ENCODE measurements around the gene EHD4. TPM values are rescaled to one million over a fixed set of nuclear protein-coding genes. Genes with fewer than 3 reads are reported as not detected.
A peak's percentile ranks its signal among the peaks of the same experiment; 100 is the strongest.

EHD4 gene
- polyA plus RNA-seq, 2 donors, result 12.7 to 13.4 TPM

DNA sequence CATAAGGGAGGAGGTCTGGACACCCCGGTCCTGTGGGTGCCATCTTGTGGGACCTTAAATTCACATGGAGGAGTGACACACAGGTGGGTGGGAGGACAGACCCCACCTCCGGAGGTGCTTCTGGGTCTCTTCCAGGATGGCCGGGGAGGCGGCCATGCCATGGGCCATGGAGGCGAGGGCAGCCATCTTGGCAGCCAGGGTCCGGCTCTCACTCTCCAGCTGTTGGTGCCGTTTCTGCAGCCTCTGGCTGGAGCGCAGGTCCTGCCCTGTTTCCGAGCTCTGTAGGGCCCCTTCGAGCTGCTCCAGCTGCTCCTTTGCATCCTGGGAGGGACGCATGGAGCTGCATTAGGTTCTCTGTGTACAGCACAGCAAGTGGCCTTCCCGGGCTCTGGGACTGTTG lies 97.6 kb downstream of the EHD4 start:
- Histone ChIP-seq H3K27me3 (ENCODE audit: control insufficient read depth in 1 of 2, insufficient read depth in 2 of 2, low read length in 2 of 2) (no peaks in the 10 kb centered on the region), H3K4me3 (ENCODE audit: low read depth in 1 of 2, low read length in 2 of 2) (no peak overlapping the region), H3K27ac (ENCODE audit: low read depth in 2 of 2, low read length in 1 of 2) (no peak overlapping the region), H3K9me3 (ENCODE audit: control insufficient read depth in 2 of 2, insufficient read depth in 1 of 2, low read depth in 1 of 2, low read length in 1 of 2) (no peaks in the 10 kb centered on the region), H3K36me3 (ENCODE audit: control insufficient read depth in 2 of 2, insufficient read depth in 2 of 2, low read length in 1 of 2) (no peaks in the 10 kb centered on the region), H3K4me1 (ENCODE audit: control insufficient read depth in 2 of 2, insufficient read depth in 2 of 2, low read length in 1 of 2) (peaks cover 0 to 32% of the 10 kb centered on the region in 2 donors)
- WGBS, 2 donors, result 86 to 91% methylated on average over 12 of the region's 12 CpGs

DNA sequence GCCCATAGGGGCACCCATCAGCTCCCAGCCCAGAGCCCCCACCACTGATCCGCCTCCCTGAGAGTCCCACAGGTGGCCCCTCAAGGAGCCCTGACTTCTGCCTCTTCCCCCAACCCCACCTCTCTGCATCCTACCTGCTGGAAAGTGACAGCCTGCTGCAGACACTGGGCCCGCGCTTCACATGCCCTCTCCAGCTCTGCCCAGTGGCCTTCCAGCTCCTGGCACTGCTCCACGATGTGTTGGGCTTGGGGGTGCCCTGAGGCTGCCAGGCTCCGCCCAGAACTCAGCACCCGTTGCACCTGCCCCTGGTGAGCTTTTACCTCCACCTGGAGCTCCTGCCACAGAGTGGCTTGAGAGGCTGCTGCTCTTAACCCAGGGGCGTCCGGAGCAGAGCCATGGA lies 98.6 kb downstream of the EHD4 start:
- 82 to 83% methylated on average over 8 of the region's 8 CpGs for WGBS, 2 donors
- no peak overlapping the region for H3K27ac ChIP-seq (ENCODE audit: low read depth in 2 of 2, low read length in 1 of 2)
- H3K27me3 ChIP-seq (ENCODE audit: control insufficient read depth in 1 of 2, insufficient read depth in 2 of 2, low read length in 2 of 2), result no peaks in the 10 kb centered on the region
- H3K4me1 ChIP-seq (ENCODE audit: control insufficient read depth in 2 of 2, insufficient read depth in 2 of 2, low read length in 1 of 2), result peaks cover 0 to 28% of the 10 kb centered on the region in 2 donors
- no peak overlapping the region for H3K4me3 ChIP-seq (ENCODE audit: low read depth in 1 of 2, low read length in 2 of 2)
- no peaks in the 10 kb centered on the region for H3K36me3 ChIP-seq (ENCODE audit: control insufficient read depth in 2 of 2, insufficient read depth in 2 of 2, low read length in 1 of 2)
- no peaks in the 10 kb centered on the region for H3K9me3 ChIP-seq (ENCODE audit: control insufficient read depth in 2 of 2, insufficient read depth in 1 of 2, low read depth in 1 of 2, low read length in 1 of 2)

DNA sequence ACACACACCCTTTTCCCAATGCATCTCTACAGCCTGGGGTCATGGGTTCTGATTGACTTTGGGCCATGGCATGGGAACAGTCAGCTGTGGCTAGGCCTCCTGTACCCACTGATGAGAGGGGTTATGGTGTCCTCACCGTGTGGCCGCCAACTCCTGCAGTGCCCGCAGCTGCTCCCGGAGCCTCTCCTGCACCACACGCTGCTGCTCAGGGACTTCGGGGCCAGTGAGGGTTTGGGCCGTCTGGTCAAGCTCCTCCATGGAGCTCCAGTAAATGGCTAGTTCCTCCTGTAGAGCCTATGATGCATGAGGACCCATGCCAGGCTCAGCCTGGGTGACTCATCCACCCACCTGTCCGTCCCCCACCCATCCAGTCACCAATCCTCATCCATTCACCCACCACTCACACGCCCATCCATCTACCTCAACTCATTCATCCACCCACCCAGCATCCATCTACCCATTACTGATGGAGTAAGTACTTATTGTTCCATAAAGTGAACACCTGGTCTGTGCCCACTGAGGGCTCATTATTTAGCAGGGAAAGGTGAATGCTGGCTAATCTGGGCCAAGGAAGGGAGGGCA lies 100.1 kb downstream of the EHD4 start:
- Histone ChIP-seq H3K36me3 (ENCODE audit: control insufficient read depth in 2 of 2, insufficient read depth in 2 of 2, low read length in 1 of 2) (no peaks in the 10 kb centered on the region), H3K9me3 (ENCODE audit: control insufficient read depth in 2 of 2, insufficient read depth in 1 of 2, low read depth in 1 of 2, low read length in 1 of 2) (no peaks in the 10 kb centered on the region), H3K4me3 (ENCODE audit: low read depth in 1 of 2, low read length in 2 of 2) (no peak overlapping the region), H3K27ac (ENCODE audit: low read depth in 2 of 2, low read length in 1 of 2) (no peak overlapping the region), H3K27me3 (ENCODE audit: control insufficient read depth in 1 of 2, insufficient read depth in 2 of 2, low read length in 2 of 2) (no peaks in the 10 kb centered on the region), H3K4me1 (ENCODE audit: control insufficient read depth in 2 of 2, insufficient read depth in 2 of 2, low read length in 1 of 2) (peaks cover 0 to 17% of the 10 kb centered on the region in 2 donors)
- WGBS, 2 donors, result 85 to 86% methylated on average over 9 of the region's 9 CpGs

GRCh38 chr15:41871175-41871905 lies 101.0 kb downstream of the EHD4 start:
- H3K27ac ChIP-seq (ENCODE audit: low read depth in 2 of 2, low read length in 1 of 2), result peak overlapping the region in 1 of 2 donors; percentile 3
- H3K9me3 ChIP-seq (ENCODE audit: control insufficient read depth in 2 of 2, insufficient read depth in 1 of 2, low read depth in 1 of 2, low read length in 1 of 2), result no peaks in the 10 kb centered on the region
- H3K4me1 ChIP-seq (ENCODE audit: control insufficient read depth in 2 of 2, insufficient read depth in 2 of 2, low read length in 1 of 2), result peaks cover 0 to 14% of the 10 kb centered on the region in 2 donors
- WGBS, 2 donors, result 90 to 94% methylated on average over 17 to 19 of the region's 19 CpGs
- no peaks in the 10 kb centered on the region for H3K27me3 ChIP-seq (ENCODE audit: control insufficient read depth in 1 of 2, insufficient read depth in 2 of 2, low read length in 2 of 2)
- no peaks in the 10 kb centered on the region for H3K36me3 ChIP-seq (ENCODE audit: control insufficient read depth in 2 of 2, insufficient read depth in 2 of 2, low read length in 1 of 2)
- H3K4me3 ChIP-seq (ENCODE audit: low read depth in 1 of 2, low read length in 2 of 2), result no peak overlapping the region

- Histone ChIP-seq H3K27me3 (ENCODE audit: control insufficient read depth in 1 of 2, insufficient read depth in 2 of 2, low read length in 2 of 2) (no peaks in the 10 kb centered on the region), H3K4me1 (ENCODE audit: control insufficient read depth in 2 of 2, insufficient read depth in 2 of 2, low read length in 1 of 2) (peaks cover 0 to 14% of the 10 kb centered on the region in 2 donors)
- 57 to 61% methylated on average over 9 of the region's 9 CpGs for WGBS, 2 donors
These were observed 101.7 kb downstream of the EHD4 start for GRCh38 chr15:41870689-41871081.

DNA sequence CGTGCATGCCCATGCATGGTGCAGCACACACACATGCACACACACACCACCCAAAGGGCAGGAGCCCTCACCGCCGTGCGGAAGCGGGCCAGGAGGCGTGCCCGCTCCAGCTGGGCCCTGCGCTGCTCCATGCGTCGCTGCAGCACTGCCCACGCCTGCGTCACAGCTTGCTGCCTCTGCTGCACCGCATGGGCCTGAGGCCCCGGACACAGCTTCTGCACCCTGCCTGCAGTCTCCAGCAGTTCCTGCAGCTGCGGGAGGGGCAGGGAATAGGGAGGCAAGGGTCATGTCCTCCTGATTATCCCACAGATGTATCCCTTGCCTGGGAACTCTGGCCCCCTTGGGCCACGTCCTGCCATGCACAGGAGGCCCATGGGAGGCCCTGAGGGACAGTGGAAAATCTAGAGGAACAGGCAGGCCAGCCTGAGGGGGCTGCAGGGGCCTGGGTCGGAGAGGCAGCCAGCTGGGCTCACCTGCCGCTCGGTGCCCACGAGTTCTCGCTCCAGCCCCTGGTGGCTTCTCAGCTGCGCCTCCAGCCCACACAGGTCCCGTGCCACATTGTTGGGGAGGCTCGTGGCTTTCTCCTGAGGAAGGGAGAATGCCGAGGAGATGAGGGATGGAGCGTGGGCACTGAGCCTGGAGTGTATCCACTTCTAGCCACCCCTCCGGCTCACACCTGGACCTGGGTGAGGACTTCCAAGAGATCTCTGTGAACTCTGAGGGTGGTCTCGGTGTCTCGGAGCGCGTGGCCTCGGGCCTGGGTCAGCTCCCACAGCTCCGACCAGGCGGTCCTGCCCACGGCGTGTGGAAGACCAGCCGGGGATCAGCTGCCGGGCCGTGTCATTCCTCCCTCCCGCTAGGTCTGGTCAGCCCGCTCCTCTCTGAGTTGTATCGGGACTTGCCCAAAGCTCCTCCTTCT lies 102.3 kb downstream of the EHD4 start:
- 68 to 76% methylated on average over 42 of the region's 42 CpGs for WGBS, 2 donors
- Histone ChIP-seq H3K4me3 (ENCODE audit: low read depth in 1 of 2, low read length in 2 of 2) (no peak overlapping the region), H3K27me3 (ENCODE audit: control insufficient read depth in 1 of 2, insufficient read depth in 2 of 2, low read length in 2 of 2) (no peaks in the 10 kb centered on the region)

More at GRCh38 chr15:41870689-41871081, 101.7 kb downstream of the EHD4 start:
- peak overlapping the region in 1 of 2 donors; percentile 22 for H3K27ac ChIP-seq (ENCODE audit: low read depth in 2 of 2, low read length in 1 of 2)
- H3K4me3 ChIP-seq (ENCODE audit: low read depth in 1 of 2, low read length in 2 of 2), result no peak overlapping the region
- no peaks in the 10 kb centered on the region for H3K36me3 ChIP-seq (ENCODE audit: control insufficient read depth in 2 of 2, insufficient read depth in 2 of 2, low read length in 1 of 2)
- H3K9me3 ChIP-seq (ENCODE audit: control insufficient read depth in 2 of 2, insufficient read depth in 1 of 2, low read depth in 1 of 2, low read length in 1 of 2), result no peaks in the 10 kb centered on the region

GRCh38 chr15:41868321-41868720 lies 104.0 kb downstream of the EHD4 start:
- no peaks in the 10 kb centered on the region for H3K27me3 ChIP-seq (ENCODE audit: control insufficient read depth in 1 of 2, insufficient read depth in 2 of 2, low read length in 2 of 2)
- H3K27ac ChIP-seq (ENCODE audit: low read depth in 2 of 2, low read length in 1 of 2), result no peak overlapping the region
- H3K36me3 ChIP-seq (ENCODE audit: control insufficient read depth in 2 of 2, insufficient read depth in 2 of 2, low read length in 1 of 2), result no peaks in the 10 kb centered on the region
- 92 to 94% methylated on average over 13 to 15 of the region's 15 CpGs for WGBS, 2 donors
- H3K4me3 ChIP-seq (ENCODE audit: low read depth in 1 of 2, low read length in 2 of 2), result no peak overlapping the region
- H3K9me3 ChIP-seq (ENCODE audit: control insufficient read depth in 2 of 2, insufficient read depth in 1 of 2, low read depth in 1 of 2, low read length in 1 of 2), result no peaks in the 10 kb centered on the region
- H3K4me1 ChIP-seq (ENCODE audit: control insufficient read depth in 2 of 2, insufficient read depth in 2 of 2, low read length in 1 of 2), result peaks cover 0 to 14% of the 10 kb centered on the region in 2 donors

More for the DNA sequence above, 102.3 kb downstream of the EHD4 start:
- peaks cover 0 to 14% of the 10 kb centered on the region in 2 donors for H3K4me1 ChIP-seq (ENCODE audit: control insufficient read depth in 2 of 2, insufficient read depth in 2 of 2, low read length in 1 of 2)
- no peaks in the 10 kb centered on the region for H3K9me3 ChIP-seq (ENCODE audit: control insufficient read depth in 2 of 2, insufficient read depth in 1 of 2, low read depth in 1 of 2, low read length in 1 of 2)
- H3K36me3 ChIP-seq (ENCODE audit: control insufficient read depth in 2 of 2, insufficient read depth in 2 of 2, low read length in 1 of 2), result no peaks in the 10 kb centered on the region
- peak overlapping the region in 1 of 2 donors; percentile 22 for H3K27ac ChIP-seq (ENCODE audit: low read depth in 2 of 2, low read length in 1 of 2)

- WGBS, 2 donors, result 89% methylated on average over 25 of the region's 25 CpGs
- no peaks in the 10 kb centered on the region for H3K9me3 ChIP-seq (ENCODE audit: control insufficient read depth in 2 of 2, insufficient read depth in 1 of 2, low read depth in 1 of 2, low read length in 1 of 2)
- no peaks in the 10 kb centered on the region for H3K27me3 ChIP-seq (ENCODE audit: control insufficient read depth in 1 of 2, insufficient read depth in 2 of 2, low read length in 2 of 2)
- peaks cover 0 to 14% of the 10 kb centered on the region in 2 donors for H3K4me1 ChIP-seq (ENCODE audit: control insufficient read depth in 2 of 2, insufficient read depth in 2 of 2, low read length in 1 of 2)
- H3K4me3 ChIP-seq (ENCODE audit: low read depth in 1 of 2, low read length in 2 of 2), result no peak overlapping the region
- no peak overlapping the region for H3K27ac ChIP-seq (ENCODE audit: low read depth in 2 of 2, low read length in 1 of 2)
- H3K36me3 ChIP-seq (ENCODE audit: control insufficient read depth in 2 of 2, insufficient read depth in 2 of 2, low read length in 1 of 2), result peaks cover 0 to 1% of the 10 kb centered on the region in 2 donors
These were observed 105.3 kb downstream of the EHD4 start for GRCh38 chr15:41866872-41867579.

- Histone ChIP-seq H3K36me3 (ENCODE audit: control insufficient read depth in 2 of 2, insufficient read depth in 2 of 2, low read length in 1 of 2) (peaks cover 0 to 5% of the 10 kb centered on the region in 2 donors), H3K27ac (ENCODE audit: low read depth in 2 of 2, low read length in 1 of 2) (no peak overlapping the region), H3K4me3 (ENCODE audit: low read depth in 1 of 2, low read length in 2 of 2) (no peak overlapping the region), H3K9me3 (ENCODE audit: control insufficient read depth in 2 of 2, insufficient read depth in 1 of 2, low read depth in 1 of 2, low read length in 1 of 2) (no peaks in the 10 kb centered on the region), H3K4me1 (ENCODE audit: control insufficient read depth in 2 of 2, insufficient read depth in 2 of 2, low read length in 1 of 2) (peaks cover 0 to 14% of the 10 kb centered on the region in 2 donors), H3K27me3 (ENCODE audit: control insufficient read depth in 1 of 2, insufficient read depth in 2 of 2, low read length in 2 of 2) (no peaks in the 10 kb centered on the region)
- 66 to 85% methylated on average over 6 to 8 of the region's 8 CpGs for WGBS, 2 donors
These were observed 106.1 kb downstream of the EHD4 start for GRCh38 chr15:41866263-41866703.
